ENCODE measurements around the gene SIRT2. TPM values are rescaled to one million over a fixed set of nuclear protein-coding genes. Genes with fewer than 3 reads are reported as not detected.
"Not testable (repeated sequence)": the region's sequence is repeated elsewhere in the genome, so short reads cannot be mapped to it uniquely, and the experiment has no call there.

Gene SIRT2
- total RNA-seq, 1 experiment from 2014 or later = 19.5 TPM

GRCh38 chr19:38859631-38860204 is 39.7 kb downstream of the SIRT2 start:
- not testable (repeated sequence) for H3K27ac ChIP-seq (ENCODE audit: low read length); H3K36me3 ChIP-seq (ENCODE audit: insufficient read depth, low read length); H3K9me3 ChIP-seq (ENCODE audit: low read length); H3K79me2 ChIP-seq (ENCODE audit: low read length); DNase-seq; H3K9me2 ChIP-seq (replicated peaks; ENCODE audit: insufficient read depth, low read length); H4K20me1 ChIP-seq (ENCODE audit: insufficient read depth, low read depth, low read length); H3K9ac ChIP-seq (ENCODE audit: low read length); H3K4me2 ChIP-seq (ENCODE audit: low read depth, low read length, poor library complexity, severe bottlenecking); H2AFZ ChIP-seq (ENCODE audit: low read length); H3K4me3 ChIP-seq (ENCODE audit: low read length); H3K27me3 ChIP-seq (ENCODE audit: low read length)
- H3K4me1 ChIP-seq (ENCODE audit: low read length) = peaks cover 46% of the 10 kb centered on the region

- no peaks in the 10 kb centered on the region for H4K20me1 ChIP-seq (ENCODE audit: insufficient read depth, low read depth, low read length)
- H3K79me2 ChIP-seq (ENCODE audit: low read length) = no peaks in the 10 kb centered on the region
- H3K36me3 ChIP-seq (ENCODE audit: insufficient read depth, low read length) = no peaks in the 10 kb centered on the region
- peak overlapping the region; percentile 67 for H3K4me2 ChIP-seq (ENCODE audit: low read depth, low read length, poor library complexity, severe bottlenecking)
- peak overlapping the region; percentile 66 for H3K27ac ChIP-seq (ENCODE audit: low read length)
- H3K27me3 ChIP-seq (ENCODE audit: low read length) = no peaks in the 10 kb centered on the region
- DNase-seq = peak; percentile 52
- peak overlapping the region; percentile 8; the same call in 1 of the 2 replicates for H3K4me3 ChIP-seq (ENCODE audit: low read length)
- peak overlapping the region; percentile 34 for H3K9ac ChIP-seq (ENCODE audit: low read length)
- no peaks in the 10 kb centered on the region for H3K9me3 ChIP-seq (ENCODE audit: low read length)
- no peaks in the 10 kb centered on the region for H3K9me2 ChIP-seq (replicated peaks; ENCODE audit: insufficient read depth, low read length)
- peak overlapping the region; percentile 75 for H2AFZ ChIP-seq (ENCODE audit: low read length)
- peaks cover 47% of the 10 kb centered on the region for H3K4me1 ChIP-seq (ENCODE audit: low read length)
These were observed 42.6 kb downstream of the SIRT2 start for GRCh38 chr19:38856813-38857212.

GRCh38 chr19:38855751-38856150 is 43.7 kb downstream of the SIRT2 start:
- not testable (repeated sequence) for H3K36me3 ChIP-seq (ENCODE audit: insufficient read depth, low read length); H3K27me3 ChIP-seq (ENCODE audit: low read length); H3K9me3 ChIP-seq (ENCODE audit: low read length); DNase-seq; H3K4me2 ChIP-seq (ENCODE audit: low read depth, low read length, poor library complexity, severe bottlenecking); H3K79me2 ChIP-seq (ENCODE audit: low read length); H4K20me1 ChIP-seq (ENCODE audit: insufficient read depth, low read depth, low read length); H3K9me2 ChIP-seq (replicated peaks; ENCODE audit: insufficient read depth, low read length); H3K4me3 ChIP-seq (ENCODE audit: low read length); H3K27ac ChIP-seq (ENCODE audit: low read length); H2AFZ ChIP-seq (ENCODE audit: low read length); H3K9ac ChIP-seq (ENCODE audit: low read length)
- H3K4me1 ChIP-seq (ENCODE audit: low read length) = peaks cover 53% of the 10 kb centered on the region

GRCh38 chr19:38854961-38855360 is 44.5 kb downstream of the SIRT2 start:
- DNase-seq; H3K36me3 ChIP-seq (ENCODE audit: insufficient read depth, low read length); H3K9me2 ChIP-seq (replicated peaks; ENCODE audit: insufficient read depth, low read length); H3K4me2 ChIP-seq (ENCODE audit: low read depth, low read length, poor library complexity, severe bottlenecking); H3K9ac ChIP-seq (ENCODE audit: low read length); H3K79me2 ChIP-seq (ENCODE audit: low read length); H3K4me3 ChIP-seq (ENCODE audit: low read length); H3K27me3 ChIP-seq (ENCODE audit: low read length); H2AFZ ChIP-seq (ENCODE audit: low read length); H4K20me1 ChIP-seq (ENCODE audit: insufficient read depth, low read depth, low read length); H3K9me3 ChIP-seq (ENCODE audit: low read length); H3K27ac ChIP-seq (ENCODE audit: low read length): not testable (repeated sequence)
- peaks cover 46% of the 10 kb centered on the region for H3K4me1 ChIP-seq (ENCODE audit: low read length)

- H4K20me1 ChIP-seq (ENCODE audit: insufficient read depth, low read depth, low read length) = peaks cover 3% of the 10 kb centered on the region; the same call in 1 of the 2 replicates
- H3K27ac ChIP-seq (ENCODE audit: low read length) = peak overlapping the region; percentile 83
- H3K4me2 ChIP-seq (ENCODE audit: low read depth, low read length, poor library complexity, severe bottlenecking) = peak overlapping the region; percentile 73
- peaks cover 8% of the 10 kb centered on the region for H3K36me3 ChIP-seq (ENCODE audit: insufficient read depth, low read length)
- peaks cover 42% of the 10 kb centered on the region for H3K4me1 ChIP-seq (ENCODE audit: low read length)
- no peak for DNase-seq
- H3K9ac ChIP-seq (ENCODE audit: low read length) = peak overlapping the region; percentile 96
- H3K9me3 ChIP-seq (ENCODE audit: low read length) = no peaks in the 10 kb centered on the region
- no peaks in the 10 kb centered on the region for H3K27me3 ChIP-seq (ENCODE audit: low read length)
- no peaks in the 10 kb centered on the region for H3K9me2 ChIP-seq (replicated peaks; ENCODE audit: insufficient read depth, low read length)
- H3K4me3 ChIP-seq (ENCODE audit: low read length) = peak overlapping the region; percentile 85
- H2AFZ ChIP-seq (ENCODE audit: low read length) = no peak overlapping the region
- H3K79me2 ChIP-seq (ENCODE audit: low read length) = peaks cover 10% of the 10 kb centered on the region
These were observed 46.2 kb downstream of the SIRT2 start for GRCh38 chr19:38853214-38853613.

GRCh38 chr19:38852231-38853044 is 47.0 kb downstream of the SIRT2 start:
- peak; percentile 82 for DNase-seq
- Histone ChIP-seq H2AFZ (ENCODE audit: low read length) (no peak overlapping the region), H3K4me3 (ENCODE audit: low read length) (peak overlapping the region; percentile 85), H3K36me3 (ENCODE audit: insufficient read depth, low read length) (peaks cover 14% of the 10 kb centered on the region), H3K9ac (ENCODE audit: low read length) (peak overlapping the region; percentile 96), H3K27ac (ENCODE audit: low read length) (peak overlapping the region; percentile 83), H3K9me3 (ENCODE audit: low read length) (no peaks in the 10 kb centered on the region), H3K4me1 (ENCODE audit: low read length) (peaks cover 45% of the 10 kb centered on the region), H3K27me3 (ENCODE audit: low read length) (no peaks in the 10 kb centered on the region), H3K79me2 (ENCODE audit: low read length) (peaks cover 18% of the 10 kb centered on the region), H4K20me1 (ENCODE audit: insufficient read depth, low read depth, low read length) (peaks cover 11% of the 10 kb centered on the region), H3K9me2 (replicated peaks; ENCODE audit: insufficient read depth, low read length) (no peaks in the 10 kb centered on the region), H3K4me2 (ENCODE audit: low read depth, low read length, poor library complexity, severe bottlenecking) (peak overlapping the region; percentile 73)

- no peaks in the 10 kb centered on the region for H3K9me2 ChIP-seq (replicated peaks; ENCODE audit: insufficient read depth, low read length)
- H4K20me1 ChIP-seq (ENCODE audit: insufficient read depth, low read depth, low read length) = peaks cover 17% of the 10 kb centered on the region
- peaks cover 25% of the 10 kb centered on the region for H3K79me2 ChIP-seq (ENCODE audit: low read length)
- H3K27ac ChIP-seq (ENCODE audit: low read length) = peak overlapping the region; percentile 83
- peak overlapping the region; percentile 96 for H3K9ac ChIP-seq (ENCODE audit: low read length)
- H3K27me3 ChIP-seq (ENCODE audit: low read length) = no peaks in the 10 kb centered on the region
- H3K36me3 ChIP-seq (ENCODE audit: insufficient read depth, low read length) = peaks cover 22% of the 10 kb centered on the region
- peak; percentile 98 for DNase-seq
- peak overlapping the region; percentile 85 for H3K4me3 ChIP-seq (ENCODE audit: low read length)
- H3K4me2 ChIP-seq (ENCODE audit: low read depth, low read length, poor library complexity, severe bottlenecking) = peak overlapping the region; percentile 82
- peaks cover 38% of the 10 kb centered on the region for H3K4me1 ChIP-seq (ENCODE audit: low read length)
- H2AFZ ChIP-seq (ENCODE audit: low read length) = no peak overlapping the region
- H3K9me3 ChIP-seq (ENCODE audit: low read length) = no peaks in the 10 kb centered on the region
These were observed 47.7 kb downstream of the SIRT2 start for GRCh38 chr19:38851622-38852230.

- Histone ChIP-seq H3K79me2 (ENCODE audit: low read length) (peaks cover 29% of the 10 kb centered on the region), H3K9me3 (ENCODE audit: low read length) (no peaks in the 10 kb centered on the region), H3K4me3 (ENCODE audit: low read length) (peak overlapping the region; percentile 69), H4K20me1 (ENCODE audit: insufficient read depth, low read depth, low read length) (peaks cover 17% of the 10 kb centered on the region), H3K36me3 (ENCODE audit: insufficient read depth, low read length) (peaks cover 25% of the 10 kb centered on the region), H3K9ac (ENCODE audit: low read length) (peak overlapping the region; percentile 76), H3K27me3 (ENCODE audit: low read length) (no peaks in the 10 kb centered on the region), H3K9me2 (replicated peaks; ENCODE audit: insufficient read depth, low read length) (no peaks in the 10 kb centered on the region), H3K4me2 (ENCODE audit: low read depth, low read length, poor library complexity, severe bottlenecking) (peak overlapping the region; percentile 82), H3K27ac (ENCODE audit: low read length) (peak overlapping the region; percentile 82), H2AFZ (ENCODE audit: low read length) (no peak overlapping the region; the same call in 1 of the 2 replicates), H3K4me1 (ENCODE audit: low read length) (peaks cover 34% of the 10 kb centered on the region)
- peak; percentile 53 for DNase-seq
These were observed 48.3 kb downstream of the SIRT2 start for GRCh38 chr19:38850976-38851621.
